Trophoblast cell (in vitro differentiated cells and primary cell): ENCODE data around the gene USP21.
A peak's percentile ranks its signal among the peaks of the same experiment; 100 is the strongest.

Experiments
- DNase-seq, 2 donors: peaks; one replicate each; pipeline ENCODE4 v3.0.0-alpha.2; 2016
- H2AFZ ChIP-seq: 2 replicates; pipeline ENCODE4 v1.6.1; 2013; ENCODE audit warnings: low read length, moderate library complexity, mild to moderate bottlenecking; ENCODE audit not compliant: insufficient read depth, poor library complexity
- H2AK5ac ChIP-seq: 2 replicates; pipeline ENCODE4 v1.6.1; 2013; ENCODE audit warnings: mild to moderate bottlenecking, low read length
- H2BK120ac ChIP-seq: 2 replicates; pipeline ENCODE4 v1.6.1; 2013; ENCODE audit warnings: low read length, mild to moderate bottlenecking, moderate library complexity; ENCODE audit not compliant: insufficient read depth, poor library complexity
- H2BK12ac ChIP-seq: 2 replicates; pipeline ENCODE4 v1.6.1; 2013; ENCODE audit warnings: mild to moderate bottlenecking, low read length, moderate library complexity
- H2BK5ac ChIP-seq: 2 replicates; pipeline ENCODE4 v1.6.1; 2013; ENCODE audit warnings: low read length, low read depth, moderate library complexity, mild to moderate bottlenecking; ENCODE audit not compliant: poor library complexity
- H3K14ac ChIP-seq: 2 replicates; pipeline ENCODE4 v1.6.1; 2013; ENCODE audit warnings: mild to moderate bottlenecking, low read length
- H3K18ac ChIP-seq: 2 replicates; pipeline ENCODE4 v1.6.1; 2013; ENCODE audit warnings: mild to moderate bottlenecking, low read length
- H3K23ac ChIP-seq: 2 replicates; pipeline ENCODE4 v1.6.1; 2013; ENCODE audit warnings: low read length
- H3K27ac ChIP-seq: 2 replicates; pipeline ENCODE4 v1.5.1; 2013; ENCODE audit warnings: low read depth, mild to moderate bottlenecking, inconsistent platforms, low read length, moderate library complexity
- H3K27me3 ChIP-seq: 2 replicates; pipeline ENCODE4 v1.6.1; 2013; ENCODE audit warnings: inconsistent platforms, mild to moderate bottlenecking, low read length, moderate library complexity; ENCODE audit not compliant: insufficient read depth
- H3K36me3 ChIP-seq, 2 experiments: 1 replicate in 1 of 2; 2 replicates in 1 of 2; pipeline ENCODE4 v1.6.1; 2013; ENCODE audit warnings: low read length in 2 of 2, mild to moderate bottlenecking in 2 of 2, moderate library complexity in 1 of 2; ENCODE audit not compliant: insufficient read depth in 2 of 2, control insufficient read depth in 1 of 2
- H3K4ac ChIP-seq: 2 replicates; pipeline ENCODE4 v1.6.1; 2013; ENCODE audit warnings: low read depth, mild to moderate bottlenecking, low read length, moderate library complexity
- H3K4me1 ChIP-seq, 2 experiments: 1 replicate in 1 of 2; 2 replicates in 1 of 2; pipeline ENCODE4 v1.6.1; 2013; ENCODE audit warnings: low read length in 2 of 2, mild to moderate bottlenecking in 2 of 2, moderate library complexity in 1 of 2; ENCODE audit not compliant: insufficient read depth in 2 of 2, control insufficient read depth in 1 of 2
- H3K4me2 ChIP-seq: 2 replicates; pipeline ENCODE4 v1.6.1; 2013; ENCODE audit warnings: inconsistent platforms, mild to moderate bottlenecking, low read length, moderate library complexity
- H3K4me3 ChIP-seq: 2 replicates; pipeline ENCODE4 v1.5.1; 2013; ENCODE audit warnings: mild to moderate bottlenecking, low read depth, low read length, inconsistent platforms
- H3K79me1 ChIP-seq: one replicate; pipeline ENCODE4 v1.6.1; 2013; ENCODE audit warnings: low read length
- H3K79me2 ChIP-seq: 2 replicates; pipeline ENCODE4 v1.6.1; 2013; ENCODE audit warnings: low read length, mild to moderate bottlenecking; ENCODE audit not compliant: control insufficient read depth, insufficient read depth, poor library complexity
- H3K9ac ChIP-seq: 2 replicates; pipeline ENCODE4 v1.6.1; 2013; ENCODE audit warnings: mild to moderate bottlenecking, low read length
- H3K9me3 ChIP-seq: 2 replicates; pipeline ENCODE4 v1.6.1; 2013; ENCODE audit warnings: low read depth, mild to moderate bottlenecking, control low read depth, inconsistent platforms, low read length; ENCODE audit not compliant: insufficient read depth
- H4K12ac ChIP-seq: 2 replicates; pipeline ENCODE4 v1.6.1; 2013; ENCODE audit warnings: low read depth, mild to moderate bottlenecking, low read length, moderate library complexity
- H4K8ac ChIP-seq: 2 replicates; pipeline ENCODE4 v1.6.1; 2013; ENCODE audit warnings: low read depth, mild to moderate bottlenecking, low read length, moderate library complexity
- H4K91ac ChIP-seq: one replicate; pipeline ENCODE4 v1.6.1; 2013; ENCODE audit warnings: low read depth, mild to moderate bottlenecking, low read length, moderate library complexity
- whole genome bisulfite sequencing: extraction: QIAGEN DNeasy Blood & Tissue Kit; methylation state at CpG from one replicate; pipeline ENCODE4 v1.1.7; 2013; ENCODE audit warnings: missing lambda C conversion rate; ENCODE audit not compliant: insufficient read length, insufficient coverage; ENCODE audit errors: extremely low coverage; 5-methylcytosine and 5-hydroxymethylcytosine counted together

USP21 gene

DNA sequence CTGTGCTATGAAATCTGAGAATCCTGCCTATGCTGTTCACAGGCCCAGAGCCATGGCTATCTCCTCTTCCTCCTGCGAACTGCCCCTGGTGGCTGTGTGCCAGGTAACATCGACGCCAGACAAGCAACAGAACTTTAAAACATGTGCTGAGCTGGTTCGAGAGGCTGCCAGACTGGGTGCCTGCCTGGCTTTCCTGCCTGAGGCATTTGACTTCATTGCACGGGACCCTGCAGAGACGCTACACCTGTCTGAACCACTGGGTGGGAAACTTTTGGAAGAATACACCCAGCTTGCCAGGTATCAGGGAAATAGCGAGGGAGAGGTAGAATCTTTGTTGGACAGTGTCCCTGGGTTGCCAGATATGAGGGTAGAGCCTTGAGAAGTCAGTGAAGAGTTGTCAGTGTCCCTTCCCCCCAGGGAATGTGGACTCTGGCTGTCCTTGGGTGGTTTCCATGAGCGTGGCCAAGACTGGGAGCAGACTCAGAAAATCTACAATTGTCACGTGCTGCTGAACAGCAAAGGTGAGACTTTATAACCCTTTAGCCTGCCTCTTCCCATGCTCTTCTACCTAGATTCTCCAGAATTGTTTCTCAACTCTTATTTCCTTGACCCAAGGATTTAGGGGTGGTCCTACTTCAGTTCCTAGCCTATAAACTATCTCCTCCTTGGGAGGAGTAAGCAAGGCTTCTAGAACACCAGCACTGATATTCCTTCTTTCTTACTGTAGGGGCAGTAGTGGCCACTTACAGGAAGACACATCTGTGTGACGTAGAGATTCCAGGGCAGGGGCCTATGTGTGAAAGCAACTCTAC, 40.0 kb upstream of the USP21 start:
- Histone ChIP-seq H2BK12ac (no peak overlapping the region), H3K4me2 (peak overlapping the region; percentile 66)
- no CpG with 5 or more reads among the region's 10 CpGs for WGBS

DNA sequence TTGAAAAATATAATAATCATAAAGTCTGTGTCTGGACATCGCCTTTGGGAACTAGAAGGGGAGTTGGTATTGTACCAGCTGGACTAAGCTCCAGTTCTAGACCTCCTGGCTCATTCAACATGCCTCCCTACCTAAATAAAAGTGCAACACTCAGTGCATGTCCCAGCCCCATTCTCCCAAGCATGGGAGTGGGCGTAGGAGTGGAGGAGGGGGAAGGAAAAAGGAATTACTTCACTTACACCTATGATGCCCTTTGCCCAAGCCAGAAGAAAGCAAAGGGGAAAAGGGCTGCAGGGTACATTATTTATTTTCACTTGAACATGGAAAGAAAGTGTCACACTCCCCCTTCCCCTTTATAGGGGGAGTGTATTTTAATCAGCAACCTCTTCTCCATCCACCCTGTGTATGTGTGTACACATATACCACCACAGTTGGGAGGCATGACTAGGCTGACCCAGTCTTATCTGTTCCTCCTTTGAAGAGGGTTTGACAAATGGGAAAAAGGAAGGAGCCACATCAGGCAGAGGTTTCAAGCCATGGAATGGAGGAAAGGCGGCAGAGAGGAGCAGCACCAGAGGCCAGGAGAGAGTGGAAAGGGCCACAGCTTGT, 38.2 kb upstream of the USP21 start:
- no peak for DNase-seq
- no peak overlapping the region for H4K8ac ChIP-seq
- H2BK120ac ChIP-seq: no peak overlapping the region
- H3K4ac ChIP-seq: no peak overlapping the region
- peaks cover 9 to 11% of the 10 kb centered on the region in 2 experiments for H3K4me1 ChIP-seq
- H3K36me3 ChIP-seq: peaks cover 30 to 47% of the 10 kb centered on the region in 2 experiments
- H3K4me3 ChIP-seq: no peak overlapping the region
- H3K79me1 ChIP-seq: peaks cover 5% of the 10 kb centered on the region
- no peak overlapping the region for H2BK5ac ChIP-seq
- no peak overlapping the region for H2AFZ ChIP-seq
- WGBS: no CpG with 5 or more reads among the region's 3 CpGs
- no peak overlapping the region for H2BK12ac ChIP-seq
- no peak overlapping the region for H3K9ac ChIP-seq
- no peak overlapping the region for H3K4me2 ChIP-seq
- H4K91ac ChIP-seq: no peak overlapping the region
- no peak overlapping the region for H3K14ac ChIP-seq
- H2AK5ac ChIP-seq: no peak overlapping the region
- peaks cover 2% of the 10 kb centered on the region for H3K9me3 ChIP-seq
- H3K18ac ChIP-seq: no peak overlapping the region
- no peak overlapping the region for H3K23ac ChIP-seq
- H3K79me2 ChIP-seq: peaks cover 9% of the 10 kb centered on the region
- H3K27ac ChIP-seq: no peak overlapping the region
- H4K12ac ChIP-seq: no peak overlapping the region
- H3K27me3 ChIP-seq: no peaks in the 10 kb centered on the region

More for the DNA sequence above, 40.0 kb upstream of the USP21 start:
- H3K27ac ChIP-seq: peak overlapping the region; percentile 26
- H3K18ac ChIP-seq: no peak overlapping the region
- no peak overlapping the region for H3K4me3 ChIP-seq
- H3K14ac ChIP-seq: peak overlapping the region; percentile 33
- no peak overlapping the region for H2BK120ac ChIP-seq
- H3K79me2 ChIP-seq: peaks cover 10% of the 10 kb centered on the region
- peaks cover 2% of the 10 kb centered on the region for H3K9me3 ChIP-seq
- peak overlapping the region; percentile 1 for H2BK5ac ChIP-seq
- H4K8ac ChIP-seq: no peak overlapping the region
- no peak overlapping the region for H3K23ac ChIP-seq
- H3K4me1 ChIP-seq: peaks cover 9 to 11% of the 10 kb centered on the region in 2 experiments
- peak overlapping the region; percentile 28 for H2AK5ac ChIP-seq
- H4K12ac ChIP-seq: peak overlapping the region; percentile 45
- DNase-seq: peak; percentile 93
- peaks cover 5% of the 10 kb centered on the region for H3K79me1 ChIP-seq
- H3K9ac ChIP-seq: no peak overlapping the region
- H3K27me3 ChIP-seq: no peaks in the 10 kb centered on the region
- H3K4ac ChIP-seq: no peak overlapping the region
- peaks cover 27 to 37% of the 10 kb centered on the region in 2 experiments for H3K36me3 ChIP-seq
- peak overlapping the region; percentile 32 for H2AFZ ChIP-seq
- peak overlapping the region; percentile 22 for H4K91ac ChIP-seq

DNA sequence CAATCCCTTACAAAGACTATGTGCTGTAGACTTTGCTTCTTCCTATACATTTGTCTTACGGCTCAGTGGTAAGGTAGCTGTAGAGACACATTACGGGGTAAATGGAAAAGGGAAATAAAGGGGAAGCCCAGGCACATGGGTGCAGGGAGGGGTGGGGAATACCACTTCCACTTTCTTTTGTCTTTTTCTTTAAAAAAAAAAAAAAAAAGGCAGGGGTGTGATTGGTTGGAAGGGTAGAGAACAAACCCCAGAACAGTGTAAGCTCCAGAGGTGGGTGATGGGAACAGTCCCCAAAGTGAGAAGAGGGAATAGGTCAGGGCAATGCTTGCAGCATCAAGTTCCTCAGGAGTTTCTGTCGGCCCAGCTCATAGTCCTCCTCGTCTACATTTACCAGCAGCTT, 37.5 kb upstream of the USP21 start:
- Histone ChIP-seq H2AFZ (no peak overlapping the region), H2BK120ac (no peak overlapping the region), H3K36me3 (peaks cover 30 to 47% of the 10 kb centered on the region in 2 experiments), H4K12ac (no peak overlapping the region), H2BK12ac (no peak overlapping the region), H3K18ac (no peak overlapping the region), H3K4me2 (no peak overlapping the region), H3K23ac (no peak overlapping the region), H3K27ac (no peak overlapping the region), H3K14ac (no peak overlapping the region), H2AK5ac (no peak overlapping the region), H4K8ac (no peak overlapping the region), H3K4me1 (peaks cover 9 to 11% of the 10 kb centered on the region in 2 experiments), H3K79me1 (peaks cover 5% of the 10 kb centered on the region), H3K9me3 (peaks cover 2% of the 10 kb centered on the region), H3K4ac (no peak overlapping the region), H3K27me3 (no peaks in the 10 kb centered on the region), H4K91ac (no peak overlapping the region), H2BK5ac (no peak overlapping the region), H3K79me2 (peaks cover 9% of the 10 kb centered on the region), H3K4me3 (no peak overlapping the region), H3K9ac (no peak overlapping the region)
- DNase-seq: no peak
- WGBS: no CpG with 5 or more reads among the region's 4 CpGs

DNA sequence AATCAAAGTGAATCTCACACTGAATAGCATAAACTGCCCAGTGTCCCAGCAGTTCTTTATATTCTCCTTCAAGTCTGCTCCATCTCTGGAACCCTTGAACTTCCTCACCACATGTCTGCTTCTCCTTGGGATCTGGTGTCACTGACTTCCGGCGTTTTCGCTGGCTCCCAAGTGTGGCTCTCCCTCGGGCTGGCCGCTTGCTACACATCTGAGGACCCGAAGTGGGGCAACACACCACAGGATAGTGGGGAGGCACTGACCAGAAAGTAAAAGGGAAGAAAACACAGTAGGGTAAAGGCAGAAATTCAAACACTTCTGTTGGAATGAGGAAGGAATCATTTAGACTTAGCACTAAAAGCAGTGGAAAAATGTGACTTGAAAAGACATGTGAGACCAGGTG, 36.3 kb upstream of the USP21 start:
- no peak overlapping the region for H3K27ac ChIP-seq
- DNase-seq: no peak
- peaks cover 30 to 51% of the 10 kb centered on the region in 2 experiments for H3K36me3 ChIP-seq
- H4K12ac ChIP-seq: no peak overlapping the region
- H2AFZ ChIP-seq: no peak overlapping the region
- H3K4me2 ChIP-seq: no peak overlapping the region
- H2BK12ac ChIP-seq: no peak overlapping the region
- no peak overlapping the region for H3K18ac ChIP-seq
- H3K79me1 ChIP-seq: no peaks in the 10 kb centered on the region
- H2AK5ac ChIP-seq: no peak overlapping the region
- H3K23ac ChIP-seq: no peak overlapping the region
- no peak overlapping the region for H2BK120ac ChIP-seq
- H3K9me3 ChIP-seq: peaks cover 2% of the 10 kb centered on the region
- WGBS: no CpG with 5 or more reads among the region's 6 CpGs
- no peak overlapping the region for H3K4ac ChIP-seq
- peaks cover 4% of the 10 kb centered on the region for H3K79me2 ChIP-seq
- no peak overlapping the region for H3K4me3 ChIP-seq
- H2BK5ac ChIP-seq: no peak overlapping the region
- H4K8ac ChIP-seq: no peak overlapping the region
- no peak overlapping the region for H3K9ac ChIP-seq
- no peak overlapping the region for H3K14ac ChIP-seq
- no peak overlapping the region for H4K91ac ChIP-seq
- H3K27me3 ChIP-seq: no peaks in the 10 kb centered on the region
- peaks cover 9 to 11% of the 10 kb centered on the region in 2 experiments for H3K4me1 ChIP-seq
